Measurements from ENCODE around the gene HNRNPDL.

HNRNPDL gene

DNA sequence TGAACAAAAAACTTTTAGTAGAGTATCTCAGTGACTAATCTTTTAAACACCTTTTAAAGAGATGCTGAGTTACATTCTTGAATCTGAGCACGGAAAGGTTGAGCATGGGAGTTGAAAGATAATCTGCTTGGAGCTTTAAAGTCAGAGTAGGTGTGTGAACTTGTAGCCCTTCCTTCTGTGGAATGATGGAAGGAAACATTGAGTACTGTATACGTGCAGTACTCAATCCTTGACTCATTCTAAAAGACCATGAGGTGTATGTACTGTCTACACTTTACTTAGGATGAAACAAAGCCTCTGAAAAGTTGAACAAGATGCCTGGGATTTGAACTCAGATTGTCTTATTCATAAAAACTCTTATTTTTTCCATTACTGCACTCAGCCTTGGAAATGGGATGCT, 3.5 kb upstream of the HNRNPDL start:
- ChIA-PET CTCF (no interaction called here), POLR2A (no interaction called here)
- H3K36me3 ChIP-seq (ENCODE audit: control insufficient read depth in 2 of 2, insufficient read depth in 1 of 2, low read length in 2 of 2) = peaks cover 0 to 10% of the 10 kb centered on the region in 2 experiments; a peak in 2 of 3 replicates
- no peak overlapping the region for H3K27ac ChIP-seq (ENCODE audit: extremely low read depth, low read depth, low read length)
- no peaks in the 10 kb centered on the region for H3K4me1 ChIP-seq (ENCODE audit: control insufficient read depth, insufficient read depth, low read length)
- TF ChIP-seq PRDM2 (tag by site-specific recombination; IDR thresholded peaks at IDR 0.05; ENCODE audit: borderline replicate concordance) (no peak), INSM2 (tag by site-specific recombination; IDR thresholded peaks at IDR 0.05) (no peak)
- TF ChIP-seq, protein P1, sequence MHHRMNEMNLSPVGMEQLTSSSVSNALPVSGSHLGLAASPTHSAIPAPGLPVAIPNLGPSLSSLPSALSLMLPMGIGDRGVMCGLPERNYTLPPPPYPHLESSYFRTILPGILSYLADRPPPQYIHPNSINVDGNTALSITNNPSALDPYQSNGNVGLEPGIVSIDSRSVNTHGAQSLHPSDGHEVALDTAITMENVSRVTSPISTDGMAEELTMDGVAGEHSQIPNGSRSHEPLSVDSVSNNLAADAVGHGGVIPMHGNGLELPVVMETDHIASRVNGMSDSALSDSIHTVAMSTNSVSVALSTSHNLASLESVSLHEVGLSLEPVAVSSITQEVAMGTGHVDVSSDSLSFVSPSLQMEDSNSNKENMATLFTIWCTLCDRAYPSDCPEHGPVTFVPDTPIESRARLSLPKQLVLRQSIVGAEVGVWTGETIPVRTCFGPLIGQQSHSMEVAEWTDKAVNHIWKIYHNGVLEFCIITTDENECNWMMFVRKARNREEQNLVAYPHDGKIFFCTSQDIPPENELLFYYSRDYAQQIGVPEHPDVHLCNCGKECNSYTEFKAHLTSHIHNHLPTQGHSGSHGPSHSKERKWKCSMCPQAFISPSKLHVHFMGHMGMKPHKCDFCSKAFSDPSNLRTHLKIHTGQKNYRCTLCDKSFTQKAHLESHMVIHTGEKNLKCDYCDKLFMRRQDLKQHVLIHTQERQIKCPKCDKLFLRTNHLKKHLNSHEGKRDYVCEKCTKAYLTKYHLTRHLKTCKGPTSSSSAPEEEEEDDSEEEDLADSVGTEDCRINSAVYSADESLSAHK (tag by site-specific recombination; IDR thresholded peaks at IDR 0.05) = no peak
- H3K4me3 ChIP-seq (ENCODE audit: low read depth, low read length) = no peak overlapping the region
- H3K9me3 ChIP-seq (ENCODE audit: control insufficient read depth, insufficient read depth, low read depth, low read length) = no peaks in the 10 kb centered on the region

- POLR2A ChIA-PET = no interaction called here
- CTCF ChIA-PET = no interaction called here
- Histone ChIP-seq H3K36me3 (ENCODE audit: control insufficient read depth in 2 of 2, insufficient read depth in 1 of 2, low read length in 2 of 2) (peaks cover 0 to 18% of the 10 kb centered on the region in 2 experiments; a peak in 2 of 3 replicates), H3K4me3 (ENCODE audit: low read depth, low read length) (no peak overlapping the region), H3K27ac (ENCODE audit: extremely low read depth, low read depth, low read length) (no peak overlapping the region), H3K9me3 (ENCODE audit: control insufficient read depth, insufficient read depth, low read depth, low read length) (no peaks in the 10 kb centered on the region), H3K4me1 (ENCODE audit: control insufficient read depth, insufficient read depth, low read length) (no peaks in the 10 kb centered on the region)
- TF ChIP-seq, protein P2, sequence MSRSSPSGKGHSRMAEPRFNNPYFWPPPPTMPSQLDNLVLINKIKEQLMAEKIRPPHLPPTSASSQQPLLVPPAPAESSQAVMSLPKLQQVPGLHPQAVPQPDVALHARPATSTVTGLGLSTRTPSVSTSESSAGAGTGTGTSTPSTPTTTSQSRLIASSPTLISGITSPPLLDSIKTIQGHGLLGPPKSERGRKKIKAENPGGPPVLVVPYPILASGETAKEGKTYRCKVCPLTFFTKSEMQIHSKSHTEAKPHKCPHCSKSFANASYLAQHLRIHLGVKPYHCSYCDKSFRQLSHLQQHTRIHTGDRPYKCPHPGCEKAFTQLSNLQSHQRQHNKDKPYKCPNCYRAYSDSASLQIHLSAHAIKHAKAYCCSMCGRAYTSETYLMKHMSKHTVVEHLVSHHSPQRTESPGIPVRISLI (tag by site-specific recombination; IDR thresholded peaks at IDR 0.05) = no peak
- TF ChIP-seq OSR2 (tag by site-specific recombination; IDR thresholded peaks at IDR 0.05) (no peak), SCRT2 (tag by site-specific recombination; IDR thresholded peaks at IDR 0.05) (no peak), ZNF777 (tag by site-specific recombination; IDR thresholded peaks at IDR 0.05; ENCODE audit: borderline replicate concordance) (no peak), INSM2 (tag by site-specific recombination; IDR thresholded peaks at IDR 0.05) (no peak), ZNF624 (tag by site-specific recombination; IDR thresholded peaks at IDR 0.05) (no peak), KLF10 (tag by site-specific recombination; IDR thresholded peaks at IDR 0.05) (no peak), ZNF555 (tag by site-specific recombination; conservative IDR thresholded peaks at IDR 0.05) (no peak), ZNF48 (tag by site-specific recombination; IDR thresholded peaks at IDR 0.05) (no peak), TCF7L2 (IDR thresholded peaks at IDR 0.05; ENCODE audit: borderline replicate concordance, low read depth, low read length) (no peak), GLIS2 (tag by site-specific recombination; IDR thresholded peaks at IDR 0.05) (no peak), GLI2 (tag by site-specific recombination; IDR thresholded peaks at IDR 0.05; ENCODE audit: borderline replicate concordance, low read depth) (no peak), ZNF211 (tag by site-specific recombination; IDR thresholded peaks at IDR 0.05; ENCODE audit: low read depth) (no peak)
- TF ChIP-seq, protein P3, sequence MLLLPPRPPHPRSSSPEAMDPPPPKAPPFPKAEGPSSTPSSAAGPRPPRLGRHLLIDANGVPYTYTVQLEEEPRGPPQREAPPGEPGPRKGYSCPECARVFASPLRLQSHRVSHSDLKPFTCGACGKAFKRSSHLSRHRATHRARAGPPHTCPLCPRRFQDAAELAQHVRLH (tag by site-specific recombination; IDR thresholded peaks at IDR 0.05) = no peak
- TF ChIP-seq, protein P4, sequence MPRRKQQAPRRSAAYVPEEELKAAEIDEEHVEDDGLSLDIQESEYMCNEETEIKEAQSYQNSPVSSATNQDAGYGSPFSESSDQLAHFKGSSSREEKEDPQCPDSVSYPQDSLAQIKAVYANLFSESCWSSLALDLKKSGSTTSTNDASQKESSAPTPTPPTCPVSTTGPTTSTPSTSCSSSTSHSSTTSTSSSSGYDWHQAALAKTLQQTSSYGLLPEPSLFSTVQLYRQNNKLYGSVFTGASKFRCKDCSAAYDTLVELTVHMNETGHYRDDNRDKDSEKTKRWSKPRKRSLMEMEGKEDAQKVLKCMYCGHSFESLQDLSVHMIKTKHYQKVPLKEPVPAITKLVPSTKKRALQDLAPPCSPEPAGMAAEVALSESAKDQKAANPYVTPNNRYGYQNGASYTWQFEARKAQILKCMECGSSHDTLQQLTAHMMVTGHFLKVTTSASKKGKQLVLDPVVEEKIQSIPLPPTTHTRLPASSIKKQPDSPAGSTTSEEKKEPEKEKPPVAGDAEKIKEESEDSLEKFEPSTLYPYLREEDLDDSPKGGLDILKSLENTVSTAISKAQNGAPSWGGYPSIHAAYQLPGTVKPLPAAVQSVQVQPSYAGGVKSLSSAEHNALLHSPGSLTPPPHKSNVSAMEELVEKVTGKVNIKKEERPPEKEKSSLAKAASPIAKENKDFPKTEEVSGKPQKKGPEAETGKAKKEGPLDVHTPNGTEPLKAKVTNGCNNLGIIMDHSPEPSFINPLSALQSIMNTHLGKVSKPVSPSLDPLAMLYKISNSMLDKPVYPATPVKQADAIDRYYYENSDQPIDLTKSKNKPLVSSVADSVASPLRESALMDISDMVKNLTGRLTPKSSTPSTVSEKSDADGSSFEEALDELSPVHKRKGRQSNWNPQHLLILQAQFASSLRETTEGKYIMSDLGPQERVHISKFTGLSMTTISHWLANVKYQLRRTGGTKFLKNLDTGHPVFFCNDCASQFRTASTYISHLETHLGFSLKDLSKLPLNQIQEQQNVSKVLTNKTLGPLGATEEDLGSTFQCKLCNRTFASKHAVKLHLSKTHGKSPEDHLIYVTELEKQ (tag by site-specific recombination; IDR thresholded peaks at IDR 0.05; ENCODE audit: borderline replicate concordance) = no peak
These were observed 2.3 kb upstream of the HNRNPDL start for GRCh38 chr4:82432596-82432995.

Data from HEK293 (cell line).